MM.1S (cell line): Measurements from ENCODE around the gene ESYT1.

ENCODE experiments used
- EZH2 ChIP-seq: fragments of 300-600 bp; sonication (generic); optimal IDR thresholded peaks from 2 replicates; pipeline ENCODE3; 2017; ENCODE audit warnings: low read depth, mild to moderate bottlenecking, antibody characterized with exemption, low read length, mixed read lengths
- EZH2phosphoT487 ChIP-seq: fragments of 300-600 bp; sonication (generic); IDR thresholded peaks from 2 replicates; pipeline ENCODE4 v1.6.1; 2018; ENCODE audit warnings: antibody characterized with exemption, low read length
- TF ChIP-seq, protein P1 (sequence below): fragments of 300-600 bp; sonication (generic); IDR thresholded peaks from 2 replicates; pipeline ENCODE4 v1.5.1; 2016; ENCODE audit warnings: antibody characterized with exemption, low read length, mixed read lengths

DNA sequence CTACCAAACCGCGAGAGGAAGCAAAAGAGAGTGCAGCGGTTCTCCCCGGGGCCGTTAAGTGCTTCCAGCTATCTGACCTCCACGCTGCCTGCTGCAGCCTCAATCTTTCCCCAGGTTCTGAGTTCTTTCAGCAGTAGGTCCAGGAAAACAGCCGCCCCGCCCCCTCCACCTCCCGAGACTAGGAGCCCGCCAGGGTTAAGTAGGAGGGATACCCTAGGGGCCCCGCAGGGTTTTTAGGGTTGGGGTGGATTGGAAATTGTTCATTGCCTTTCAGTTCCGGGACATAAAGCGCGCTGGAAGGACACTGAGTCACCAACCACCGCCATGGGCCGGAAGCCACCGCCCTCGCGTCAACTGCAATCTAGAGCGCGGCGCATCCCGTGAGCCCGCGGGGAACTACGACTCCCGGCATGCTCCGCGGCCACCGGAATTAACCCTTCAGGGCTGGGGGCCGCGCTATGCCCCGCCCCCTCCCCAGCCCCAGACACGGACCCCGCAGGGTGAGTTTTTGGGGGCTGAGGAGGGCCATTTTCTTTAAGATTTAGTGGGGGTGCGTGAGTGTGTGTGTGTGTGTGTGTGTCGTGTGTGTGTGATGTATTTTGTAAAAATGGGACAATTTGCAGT is 24.2 kb downstream of the ESYT1 start, which contains the start of gene MYL6B:
- TF ChIP-seq, protein P1, sequence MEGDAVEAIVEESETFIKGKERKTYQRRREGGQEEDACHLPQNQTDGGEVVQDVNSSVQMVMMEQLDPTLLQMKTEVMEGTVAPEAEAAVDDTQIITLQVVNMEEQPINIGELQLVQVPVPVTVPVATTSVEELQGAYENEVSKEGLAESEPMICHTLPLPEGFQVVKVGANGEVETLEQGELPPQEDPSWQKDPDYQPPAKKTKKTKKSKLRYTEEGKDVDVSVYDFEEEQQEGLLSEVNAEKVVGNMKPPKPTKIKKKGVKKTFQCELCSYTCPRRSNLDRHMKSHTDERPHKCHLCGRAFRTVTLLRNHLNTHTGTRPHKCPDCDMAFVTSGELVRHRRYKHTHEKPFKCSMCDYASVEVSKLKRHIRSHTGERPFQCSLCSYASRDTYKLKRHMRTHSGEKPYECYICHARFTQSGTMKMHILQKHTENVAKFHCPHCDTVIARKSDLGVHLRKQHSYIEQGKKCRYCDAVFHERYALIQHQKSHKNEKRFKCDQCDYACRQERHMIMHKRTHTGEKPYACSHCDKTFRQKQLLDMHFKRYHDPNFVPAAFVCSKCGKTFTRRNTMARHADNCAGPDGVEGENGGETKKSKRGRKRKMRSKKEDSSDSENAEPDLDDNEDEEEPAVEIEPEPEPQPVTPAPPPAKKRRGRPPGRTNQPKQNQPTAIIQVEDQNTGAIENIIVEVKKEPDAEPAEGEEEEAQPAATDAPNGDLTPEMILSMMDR, result no peak
- TF ChIP-seq EZH2 (no peak), EZH2phosphoT487 (no peak)
